Uterus (tissue), 2 donors: ENCODE measurements around the gene CELF4.

Source experiments
- POLR2A ChIP-seq, 2 donors: fragments of 450-650 bp; IDR thresholded peaks; one replicate each; pipeline ENCODE4 v1.6.1; 2016; ENCODE audit warnings: antibody characterized with exemption in 2 of 2, mild to moderate bottlenecking in 1 of 2, moderate library complexity in 1 of 2
- TF ChIP-seq, protein P1 (sequence below), 4 experiments: fragments of 200-600 bp in 2 of 4; fragments of 450-650 bp in 2 of 4; sonication (generic) in 2 of 4; IDR thresholded peaks; one replicate each; pipeline ENCODE4 v1.5.1; 2016 to 2019; ENCODE audit warnings: antibody characterized with exemption in 4 of 4, mild to moderate bottlenecking in 2 of 4, moderate library complexity in 1 of 4

DNA sequence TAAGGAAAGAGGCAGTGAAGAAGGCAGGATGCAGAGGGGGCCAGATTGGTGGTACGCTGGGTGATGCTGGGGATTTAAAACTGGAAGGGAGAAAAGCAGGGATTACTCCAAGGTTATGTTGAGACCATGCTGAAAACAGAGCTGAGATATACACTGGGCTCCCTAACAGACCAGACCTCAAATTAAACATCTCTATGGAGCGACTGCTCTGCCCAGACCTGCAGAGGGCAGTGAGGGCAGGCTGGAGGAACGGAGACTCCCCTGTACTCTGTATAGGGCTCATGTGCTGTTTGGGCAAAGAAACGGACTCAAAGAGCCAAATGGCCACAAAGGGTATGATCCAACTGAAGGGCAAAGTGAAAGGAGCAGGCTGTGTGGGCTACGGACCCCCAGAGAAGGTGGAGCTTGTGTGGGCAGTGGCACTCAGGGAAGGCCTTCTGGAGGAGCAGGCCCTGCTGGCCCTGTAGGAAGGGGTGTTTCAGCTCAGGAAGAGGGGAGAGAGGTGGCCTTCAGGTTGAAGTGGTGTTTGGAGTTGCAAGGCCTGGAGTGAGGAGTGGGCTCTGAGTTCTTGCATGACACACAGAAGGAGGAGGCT, 4.8 kb upstream of the CELF4 start:
- TF ChIP-seq, protein P1, sequence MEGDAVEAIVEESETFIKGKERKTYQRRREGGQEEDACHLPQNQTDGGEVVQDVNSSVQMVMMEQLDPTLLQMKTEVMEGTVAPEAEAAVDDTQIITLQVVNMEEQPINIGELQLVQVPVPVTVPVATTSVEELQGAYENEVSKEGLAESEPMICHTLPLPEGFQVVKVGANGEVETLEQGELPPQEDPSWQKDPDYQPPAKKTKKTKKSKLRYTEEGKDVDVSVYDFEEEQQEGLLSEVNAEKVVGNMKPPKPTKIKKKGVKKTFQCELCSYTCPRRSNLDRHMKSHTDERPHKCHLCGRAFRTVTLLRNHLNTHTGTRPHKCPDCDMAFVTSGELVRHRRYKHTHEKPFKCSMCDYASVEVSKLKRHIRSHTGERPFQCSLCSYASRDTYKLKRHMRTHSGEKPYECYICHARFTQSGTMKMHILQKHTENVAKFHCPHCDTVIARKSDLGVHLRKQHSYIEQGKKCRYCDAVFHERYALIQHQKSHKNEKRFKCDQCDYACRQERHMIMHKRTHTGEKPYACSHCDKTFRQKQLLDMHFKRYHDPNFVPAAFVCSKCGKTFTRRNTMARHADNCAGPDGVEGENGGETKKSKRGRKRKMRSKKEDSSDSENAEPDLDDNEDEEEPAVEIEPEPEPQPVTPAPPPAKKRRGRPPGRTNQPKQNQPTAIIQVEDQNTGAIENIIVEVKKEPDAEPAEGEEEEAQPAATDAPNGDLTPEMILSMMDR (IDR thresholded peaks at IDR 0.05): no peak
- TF ChIP-seq POLR2A (IDR thresholded peaks at IDR 0.05): no peak
